Right lobe of liver (tissue), 6 donors: ENCODE results near the gene PI16. TPM values are rescaled to one million over a fixed set of nuclear protein-coding genes. Genes with fewer than 3 reads are reported as not detected.
"Not testable (repeated sequence)": the region's sequence is repeated elsewhere in the genome, so short reads cannot be mapped to it uniquely, and the experiment has no call there.

Experiments used
- ATAC-seq, 4 donors: fragments of 200-7000 bp; cut with Tn5 transposase; one replicate each; pipeline ENCODE4 v1.9.1; 2020; ENCODE audit warnings: mild to moderate bottlenecking in 4 of 4, moderate library complexity in 4 of 4
- DNase-seq, 3 donors: peaks; one replicate each; pipeline ENCODE4 v3.0.0-alpha.2; 2020
- H3K27ac ChIP-seq, 3 donors: fragments of 200-600 bp; one replicate each; pipeline ENCODE4 v1.8.0; 2022
- H3K27me3 ChIP-seq, 2 donors: fragments of 200-600 bp; one replicate each; pipeline ENCODE4 v1.8.0; 2022
- H3K36me3 ChIP-seq, 4 donors: fragments of 200-600 bp; sonication (generic) in 1 of 4; one replicate each; pipeline versions ENCODE4 v1.5.1 to v1.8.0; 2017 to 2022; ENCODE audit warnings: control low read depth in 1 of 4
- H3K4me1 ChIP-seq, 4 donors: fragments of 200-600 bp; sonication (generic) in 1 of 4; one replicate each; pipeline versions ENCODE4 v1.5.1 to v1.8.0; 2017 to 2022; ENCODE audit warnings: control low read depth in 1 of 4
- H3K4me3 ChIP-seq, 3 donors: fragments of 200-600 bp; one replicate each; pipeline ENCODE4 v1.8.0; 2022
- H3K9me3 ChIP-seq, 4 donors: fragments of 200-600 bp; sonication (generic) in 1 of 4; one replicate each; pipeline versions ENCODE4 v1.5.1 to v1.8.0; 2017 to 2022; ENCODE audit warnings: control low read depth in 1 of 4
- CTCF ChIP-seq, 4 donors: fragments of 200-600 bp in 3 of 4; fragments of 450-650 bp in 1 of 4; IDR thresholded peaks; one replicate each; pipeline versions ENCODE4 v1.5.1 to v1.8.0; 2016 to 2022; ENCODE audit warnings: antibody characterized with exemption in 4 of 4, mild to moderate bottlenecking in 2 of 4
- POLR2A ChIP-seq: fragments of 450-650 bp; IDR thresholded peaks from one replicate; pipeline ENCODE4 v1.6.1; 2017; ENCODE audit warnings: antibody characterized with exemption, mild to moderate bottlenecking
- WGBS: methylation state at CpG from one replicate; pipeline ENCODE4 v1.1.6; 2018; ENCODE audit warnings: low coverage, low lambda C conversion rate; ENCODE audit not compliant: insufficient coverage; ENCODE audit errors: missing lambda C conversion rate; 5-methylcytosine and 5-hydroxymethylcytosine counted together
- intact Hi-C, 2 donors: fragments of 100-400 bp; cut with DNase I; formaldehyde crosslinking; loops; one replicate each; pipeline versions ENCODE4 v1.11.2 to v1.14.1; 2022
- total RNA-seq, 6 experiments: library from RNA; depleted of rRNA in 2 of 6; stranded (reverse); fragments of >200 nt in 2 of 6; fragmentation: NEBNext Ultra II Directional in 3 of 6; extraction: Animal tissue kit (Norgen Biotek cat#: 25700) in 3 of 6; gene quantifications; one replicate each; pipeline versions ENCODE4 v1.1.0 to v1.2.4, GENCODE V29; 2016 to 2023
- donor health status: DM: no; HTN: yes; CAD: no.
- donor health status: DM: no; HTN: no; CAD: no.
- donor health status: DM: no; HTN: no; CAD: no.
- donor health status: DM: no; HTN: yes; CAD: no.
- donor health status: DM: no; HTN: yes; CAD: no.

Gene PI16
- total RNA-seq, 6 experiments from 2014 or later = 0.11 to 0.42 TPM; not detected in 4

- ATAC-seq (no peak), DNase-seq (peak in 1 of 3 donors; percentile 37)
- intact Hi-C loops = no loop called here
- WGBS = 57% methylated on average over 6 of the region's 12 CpGs
- H3K27ac ChIP-seq = no peak overlapping the region
- H3K4me1 ChIP-seq = no peaks in the 10 kb centered on the region
- H3K27me3 ChIP-seq = no peaks in the 10 kb centered on the region
- TF ChIP-seq POLR2A (no peak), CTCF (IDR thresholded peaks at IDR 0.05) (no peak)
- H3K4me3 ChIP-seq = no peak overlapping the region
- no peaks in the 10 kb centered on the region for H3K36me3 ChIP-seq
- no peaks in the 10 kb centered on the region for H3K9me3 ChIP-seq
These were observed 6.8 kb upstream of the PI16 start for GRCh38 chr6:36947570-36948351.

DNA sequence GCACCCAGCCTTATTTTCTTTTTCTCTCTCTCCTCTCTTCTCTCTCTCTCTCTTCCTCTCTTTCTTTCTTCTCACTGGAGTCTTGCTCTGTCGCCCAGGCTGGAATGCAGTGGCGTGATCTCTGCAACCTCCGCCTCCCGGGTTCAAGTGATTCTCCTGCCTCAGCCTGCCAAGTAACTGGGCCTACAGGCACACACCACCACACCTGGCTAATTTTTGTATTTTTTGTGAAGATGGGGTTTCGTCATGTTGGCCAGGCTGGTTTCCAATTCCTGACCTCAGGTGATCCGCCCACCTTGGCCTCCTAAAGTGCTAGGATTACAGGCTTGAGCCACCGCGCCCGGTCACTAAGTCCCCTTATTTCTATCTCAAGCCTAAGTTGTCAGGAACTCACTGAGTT, 5.5 kb upstream of the PI16 start:
- ATAC-seq, intact Hi-C loops, H3K27me3 ChIP-seq, H3K27ac ChIP-seq, H3K9me3 ChIP-seq, H3K4me1 ChIP-seq, H3K36me3 ChIP-seq, H3K4me3 ChIP-seq: not testable (repeated sequence)
- 80% methylated on average over 8 of the region's 9 CpGs for WGBS
- peak in 1 of 3 donors; percentile 22 for DNase-seq

- ATAC-seq (no peak), DNase-seq (no peak)
- no peak for TF ChIP-seq POLR2A
- no peak for TF ChIP-seq CTCF (IDR thresholded peaks at IDR 0.05)
- WGBS = 69% methylated on average over 3 of the region's 3 CpGs
- no peak overlapping the region for H3K4me3 ChIP-seq
- H3K9me3 ChIP-seq = no peaks in the 10 kb centered on the region
- H3K4me1 ChIP-seq = no peaks in the 10 kb centered on the region
- intact Hi-C loops = no loop called here
- H3K27ac ChIP-seq = no peak overlapping the region
- no peaks in the 10 kb centered on the region for H3K36me3 ChIP-seq
- no peaks in the 10 kb centered on the region for H3K27me3 ChIP-seq
These were observed 4.9 kb upstream of the PI16 start for GRCh38 chr6:36949636-36950035.

GRCh38 chr6:36953931-36954261, 642 bp upstream of the PI16 start:
- no CpG with 5 or more reads among the region's 1 CpG for WGBS
- TF ChIP-seq POLR2A (no peak), CTCF (IDR thresholded peaks at IDR 0.05) (no peak)
- no peak overlapping the region for H3K27ac ChIP-seq
- DNase-seq (no peak), ATAC-seq (no peak)
- H3K4me1 ChIP-seq = no peaks in the 10 kb centered on the region
- no peaks in the 10 kb centered on the region for H3K36me3 ChIP-seq
- no peak overlapping the region for H3K4me3 ChIP-seq
- intact Hi-C loops = no loop called here
- no peaks in the 10 kb centered on the region for H3K9me3 ChIP-seq
- no peaks in the 10 kb centered on the region for H3K27me3 ChIP-seq

DNA sequence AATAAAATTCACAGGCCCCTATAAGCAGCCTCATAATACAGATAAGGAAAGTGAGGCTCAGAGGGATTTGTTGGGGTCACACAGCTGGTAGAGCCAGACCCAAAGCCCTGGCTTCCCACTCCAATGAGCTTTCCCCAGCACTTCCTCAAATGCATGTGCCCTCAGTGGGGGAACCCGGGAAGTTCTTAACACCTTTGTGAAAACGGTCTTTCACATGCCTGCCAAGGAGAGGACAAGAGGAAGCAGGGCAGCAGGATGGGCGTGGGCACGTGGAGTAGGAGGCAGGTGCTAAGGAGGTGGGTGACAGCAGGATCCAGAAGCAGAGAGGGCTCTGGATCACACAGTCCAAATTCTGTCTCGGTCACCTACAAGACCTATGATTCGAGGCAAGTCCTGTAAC, 598 bp downstream of the PI16 start:
- no peak overlapping the region for H3K4me3 ChIP-seq
- peak in 1 of 3 donors; percentile 26 for DNase-seq
- H3K36me3 ChIP-seq = no peaks in the 10 kb centered on the region
- no peak overlapping the region for H3K27ac ChIP-seq
- no peaks in the 10 kb centered on the region for H3K9me3 ChIP-seq
- H3K4me1 ChIP-seq = no peaks in the 10 kb centered on the region
- no peak for ATAC-seq
- H3K27me3 ChIP-seq = no peaks in the 10 kb centered on the region
- intact Hi-C loops = no loop called here
- WGBS = 50% methylated on average over 5 of the region's 6 CpGs
- TF ChIP-seq POLR2A = no peak
- no peak for TF ChIP-seq CTCF (IDR thresholded peaks at IDR 0.05)
